Testis (tissue), 2 donors: ENCODE measurements around the gene NPDC1.

Experiments used
- POLR2A ChIP-seq: fragments of 450-650 bp; IDR thresholded peaks from one replicate; pipeline ENCODE4 v1.6.1; 2017; ENCODE audit warnings: antibody characterized with exemption, mild to moderate bottlenecking, moderate library complexity
- TF ChIP-seq, protein P1 (sequence below), 3 experiments: fragments of 450-650 bp in 2 of 3; fragments of 200-600 bp in 1 of 3; sonication (generic) in 1 of 3; IDR thresholded peaks; one replicate each; pipeline ENCODE4 v1.5.1; 2016 to 2019; ENCODE audit warnings: antibody characterized with exemption in 3 of 3, mild to moderate bottlenecking in 2 of 3, moderate library complexity in 1 of 3

DNA sequence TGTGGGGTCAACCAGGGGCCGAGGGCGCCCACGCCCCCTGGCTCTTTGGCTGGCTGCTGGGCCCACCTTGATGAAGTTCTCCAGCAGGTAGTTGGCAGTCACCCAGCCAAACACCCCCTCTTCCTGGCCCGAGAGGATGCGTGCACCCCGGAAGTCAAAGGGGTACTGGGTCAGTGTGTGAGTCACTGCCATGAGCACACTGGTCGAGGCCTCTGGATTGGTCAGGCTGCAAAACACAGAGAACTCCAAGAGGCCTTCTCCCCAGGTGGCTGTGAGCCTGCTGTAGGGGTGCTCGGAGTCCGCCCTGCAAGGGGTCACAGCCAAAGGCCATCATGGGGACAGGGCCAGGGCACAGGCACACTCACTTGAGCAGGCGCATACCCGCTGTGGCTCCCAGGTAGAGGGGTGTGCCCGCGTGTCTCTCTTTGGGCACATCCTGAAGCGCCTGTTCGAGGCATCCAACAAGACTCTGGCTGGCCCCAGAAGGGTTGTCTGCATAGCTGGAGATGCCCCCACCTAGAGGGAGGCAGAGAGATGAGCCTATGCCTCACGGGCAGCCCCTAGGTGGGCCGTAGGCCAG is 5.3 kb upstream of the NPDC1 start:
- TF ChIP-seq POLR2A, result no peak
- TF ChIP-seq, protein P1, sequence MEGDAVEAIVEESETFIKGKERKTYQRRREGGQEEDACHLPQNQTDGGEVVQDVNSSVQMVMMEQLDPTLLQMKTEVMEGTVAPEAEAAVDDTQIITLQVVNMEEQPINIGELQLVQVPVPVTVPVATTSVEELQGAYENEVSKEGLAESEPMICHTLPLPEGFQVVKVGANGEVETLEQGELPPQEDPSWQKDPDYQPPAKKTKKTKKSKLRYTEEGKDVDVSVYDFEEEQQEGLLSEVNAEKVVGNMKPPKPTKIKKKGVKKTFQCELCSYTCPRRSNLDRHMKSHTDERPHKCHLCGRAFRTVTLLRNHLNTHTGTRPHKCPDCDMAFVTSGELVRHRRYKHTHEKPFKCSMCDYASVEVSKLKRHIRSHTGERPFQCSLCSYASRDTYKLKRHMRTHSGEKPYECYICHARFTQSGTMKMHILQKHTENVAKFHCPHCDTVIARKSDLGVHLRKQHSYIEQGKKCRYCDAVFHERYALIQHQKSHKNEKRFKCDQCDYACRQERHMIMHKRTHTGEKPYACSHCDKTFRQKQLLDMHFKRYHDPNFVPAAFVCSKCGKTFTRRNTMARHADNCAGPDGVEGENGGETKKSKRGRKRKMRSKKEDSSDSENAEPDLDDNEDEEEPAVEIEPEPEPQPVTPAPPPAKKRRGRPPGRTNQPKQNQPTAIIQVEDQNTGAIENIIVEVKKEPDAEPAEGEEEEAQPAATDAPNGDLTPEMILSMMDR (IDR thresholded peaks at IDR 0.05), result no peak
